GM04503 (cell line): ENCODE results near the gene CTDP1.

ENCODE experiments used
- DNase-seq: peaks from one replicate; pipeline ENCODE4 v3.0.0-alpha.2; 2012; ENCODE audit warnings: low read depth

Gene CTDP1

GRCh38 chr18:79797518-79798345 is 118.1 kb downstream of the CTDP1 start, which contains the start of gene KCNG2:
Gene KCNG2, plus strand, starts transcription at chr18:79797938. Its CDS starts 65,730 bp downstream, at chr18:79863668.
- no peak for DNase-seq

DNA sequence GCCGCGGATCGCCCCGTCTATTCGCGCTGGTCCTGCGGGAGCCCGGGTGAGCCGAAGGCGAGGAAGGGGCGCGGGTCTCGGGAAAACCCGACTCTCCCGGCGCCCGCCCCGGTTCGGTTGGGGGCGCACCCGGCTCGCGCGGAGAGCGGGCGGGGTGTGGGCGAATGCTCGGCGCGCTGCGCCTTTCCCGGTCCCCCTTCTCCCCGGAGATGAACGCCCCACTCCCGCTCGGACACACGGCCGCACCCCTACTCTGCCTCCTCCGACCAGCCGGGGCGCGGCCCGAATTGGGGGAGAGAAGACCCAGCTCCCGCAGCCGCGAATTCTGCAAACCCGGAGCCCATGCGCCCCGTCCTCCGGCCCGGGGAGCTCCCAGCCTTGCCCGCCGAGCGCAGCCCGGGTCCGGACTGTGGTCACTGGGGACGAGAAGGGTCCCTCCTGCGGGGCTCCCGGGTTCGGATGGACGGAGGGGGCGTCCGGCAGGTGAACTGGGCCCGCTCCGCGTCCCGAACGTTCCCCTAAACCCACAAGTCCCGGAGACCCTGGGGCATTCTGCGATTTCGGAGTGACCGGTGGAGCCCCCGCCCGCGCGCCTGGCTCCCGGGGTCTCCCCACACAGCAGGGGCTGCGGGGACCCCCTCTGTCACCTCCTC is 118.9 kb downstream of the CTDP1 start:
- DNase-seq: no peak

DNA sequence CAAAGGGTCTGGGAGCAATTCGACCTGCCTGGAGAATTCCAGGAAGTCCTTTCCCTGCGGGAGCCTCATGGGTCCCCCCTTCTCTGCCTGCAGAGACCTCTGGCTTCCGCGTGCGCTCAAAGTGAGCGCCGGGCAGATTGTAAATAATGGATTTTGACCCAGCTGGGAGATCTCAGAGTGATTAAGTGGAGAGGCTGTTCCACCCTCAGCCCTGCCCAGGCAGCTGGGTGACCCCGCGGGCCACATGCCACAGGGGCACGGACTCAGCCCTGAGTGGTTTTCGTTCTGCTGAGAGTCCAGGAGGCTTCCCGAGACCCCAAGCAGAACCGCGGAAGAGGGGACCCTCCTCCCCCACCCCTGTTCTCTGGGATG is 119.4 kb downstream of the CTDP1 start:
- DNase-seq: no peak

DNA sequence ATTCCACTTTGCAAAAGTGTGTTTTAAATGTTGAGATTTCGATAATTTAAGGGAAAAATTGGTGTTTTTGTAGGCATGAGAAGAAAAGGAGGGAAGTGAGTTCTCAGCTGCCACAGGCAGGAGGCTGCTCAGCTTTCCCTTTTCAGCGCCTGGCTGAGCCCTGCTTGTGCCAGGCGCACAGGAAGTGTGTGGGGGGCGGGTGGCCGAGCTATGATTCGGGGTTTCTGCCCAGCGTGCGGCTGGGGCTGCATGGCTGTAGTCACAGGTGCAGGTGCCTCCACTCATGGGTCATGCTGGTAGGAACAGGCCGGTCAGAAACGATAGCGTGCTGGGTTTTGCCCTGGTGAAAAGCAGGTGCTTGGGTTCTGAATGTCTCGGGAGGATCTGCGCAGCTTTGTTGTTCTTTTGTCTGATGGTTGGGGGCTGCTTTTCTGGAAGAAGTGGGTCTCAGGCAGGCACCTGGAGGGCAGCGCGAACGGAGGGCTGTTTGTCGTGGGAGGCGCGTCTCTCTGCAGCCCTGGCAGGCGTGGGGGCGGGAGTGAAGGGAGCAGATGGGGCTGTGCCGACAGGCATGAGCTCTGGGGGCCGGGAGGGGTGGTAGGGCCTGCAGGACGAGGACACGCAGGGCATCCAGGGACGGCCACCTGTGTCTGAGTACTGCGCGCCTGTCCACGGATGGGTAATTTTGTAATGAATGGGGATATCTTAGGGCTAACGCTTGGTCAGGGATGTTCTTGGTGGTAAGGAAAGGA is 120.2 kb downstream of the CTDP1 start:
- no peak for DNase-seq

- no peak for DNase-seq
These were observed 121.0 kb downstream of the CTDP1 start for GRCh38 chr18:79800371-79801180.

DNA sequence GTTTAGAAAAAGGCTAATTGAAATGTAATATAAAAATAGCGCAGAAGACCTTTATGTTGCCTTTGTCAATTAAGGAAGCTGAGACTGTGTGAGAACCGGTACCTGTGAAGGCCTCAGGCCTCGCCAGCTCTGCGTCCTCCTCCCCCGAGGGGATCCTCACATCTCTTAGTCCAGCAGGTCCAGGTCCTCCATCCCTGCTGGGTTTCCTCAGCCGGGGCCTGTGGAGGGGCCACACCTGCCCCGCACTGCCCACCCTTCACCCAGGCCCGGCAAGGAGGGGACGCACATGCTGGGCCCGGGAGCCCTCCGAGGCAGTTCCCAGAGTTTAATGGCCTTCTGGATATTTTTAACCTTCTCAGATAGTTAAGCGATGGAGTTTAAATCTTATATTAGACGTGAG is 121.6 kb downstream of the CTDP1 start:
- DNase-seq: no peak

DNA sequence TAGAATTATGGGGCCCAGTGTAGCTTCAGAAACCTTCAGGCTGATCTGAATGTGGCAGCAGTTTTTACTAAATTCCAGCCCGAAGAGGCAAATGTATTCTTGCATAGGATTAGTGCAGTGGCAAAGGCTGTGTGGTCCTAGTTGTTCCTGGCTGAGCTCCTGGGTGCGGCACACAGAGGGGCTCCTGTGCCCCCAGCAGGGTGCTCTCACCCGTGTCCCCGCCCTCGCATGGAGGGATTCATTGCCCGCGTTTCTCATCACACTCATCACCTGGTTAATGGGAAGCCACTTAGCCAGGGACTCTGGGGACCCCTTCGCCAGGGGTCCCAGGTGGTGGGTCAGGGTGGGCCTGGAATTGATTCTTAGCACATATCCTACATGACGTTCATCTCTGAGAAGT is 122.0 kb downstream of the CTDP1 start:
- no peak for DNase-seq

DNA sequence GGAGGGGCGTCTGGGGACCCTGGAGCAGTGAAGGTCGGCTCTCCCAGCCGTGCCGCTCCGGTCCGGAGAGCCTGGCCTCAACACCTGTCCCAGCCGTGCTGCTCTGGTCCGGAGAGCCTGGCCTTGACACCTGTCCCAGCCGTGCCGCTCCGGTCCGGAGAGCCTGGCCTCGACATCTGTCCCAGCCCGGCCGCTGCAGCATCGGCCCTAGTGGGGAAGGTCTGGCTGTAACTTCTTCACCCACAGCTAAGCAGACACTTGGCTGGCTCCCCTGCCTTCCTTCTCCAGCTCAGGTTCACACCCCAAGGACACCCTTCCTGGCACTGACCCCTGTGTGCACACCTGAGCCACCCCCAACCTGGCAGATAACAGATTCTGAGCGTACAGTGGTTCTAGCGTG is 122.7 kb downstream of the CTDP1 start:
- DNase-seq: no peak

DNA sequence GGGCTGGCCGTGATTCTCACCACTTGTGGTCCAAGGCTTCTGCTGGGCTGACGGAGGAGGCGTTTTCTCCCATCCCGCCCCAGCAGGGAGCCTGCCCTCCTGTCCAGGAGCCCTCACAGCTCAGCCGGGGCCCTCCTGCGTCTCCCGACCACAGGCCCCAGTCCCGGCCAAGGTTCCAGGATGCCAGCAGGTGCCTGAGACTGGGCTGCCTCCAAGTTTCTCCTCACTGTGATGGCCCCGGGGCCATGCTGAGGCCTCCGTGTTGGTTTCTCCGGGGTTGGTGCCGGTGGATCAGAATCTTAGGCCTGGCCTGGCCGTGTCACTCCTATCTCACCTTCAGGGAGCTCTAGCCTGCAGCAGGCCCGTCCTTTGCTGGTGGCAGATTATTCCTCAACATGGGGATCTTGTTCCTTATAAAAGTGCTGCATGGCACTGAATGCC is 124.0 kb downstream of the CTDP1 start:
- no peak for DNase-seq
